ENCODE data around the gene CRELD1. TPM values are rescaled to one million over a fixed set of nuclear protein-coding genes. Genes with fewer than 3 reads are reported as not detected.

CRELD1 gene
- total RNA-seq, 1 experiment from 2014 or later: 18.7 TPM

DNA sequence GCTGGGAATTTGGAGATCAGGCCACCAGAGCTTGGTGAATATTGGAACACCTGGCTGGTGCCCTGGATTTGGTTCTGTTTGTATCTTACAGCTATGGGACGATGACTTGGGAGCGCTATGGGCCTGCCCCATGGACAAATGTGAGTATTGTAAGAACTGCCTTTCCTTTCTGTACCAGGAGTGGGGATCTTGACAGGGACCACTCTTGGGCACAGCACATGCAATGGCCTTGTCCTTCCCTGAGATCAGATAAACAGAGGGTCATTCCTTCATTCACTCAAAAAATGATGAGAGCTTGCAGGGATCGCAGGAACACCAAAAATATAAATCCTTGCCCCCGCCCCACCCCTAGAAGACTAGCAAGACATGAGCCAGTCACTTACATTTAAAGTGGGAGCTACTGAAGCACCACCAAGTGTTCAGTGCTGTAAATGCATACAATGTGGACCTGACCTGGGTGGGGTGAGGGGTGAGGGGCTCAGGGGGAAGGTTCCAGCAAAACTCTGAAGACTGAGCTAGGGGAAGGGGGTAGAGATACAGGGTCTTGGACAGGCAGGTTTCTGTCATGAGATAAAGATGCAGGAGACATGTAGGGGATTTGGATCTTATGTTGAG is 2.7 kb upstream of the CRELD1 start:
- H2AFZ ChIP-seq (ENCODE audit: low read depth, low read length, poor library complexity, severe bottlenecking): no peak overlapping the region
- ChIA-PET RAD21 (ENCODE audit: low non-redundant PET in 1 of 2, low total read pairs in 2 of 2, uncharacterized antibody in 2 of 2, unreplicated experiment in 2 of 2) (no interaction called here), POLR2A (no interaction called here), CTCF (interaction anchor here (6.2 kb wide), 1 partner anchor 15 kb away, joined by 65 read pairs; no protein-coding TSS in a partner anchor)
- H3K9me2 ChIP-seq (ENCODE audit: insufficient read depth): no peaks in the 10 kb centered on the region
- H3K9me3 ChIP-seq (ENCODE audit: control insufficient read depth in 1 of 2, insufficient read depth in 1 of 2, low read depth in 1 of 2, low read length in 2 of 2): no peaks in the 10 kb centered on the region
- no peak overlapping the region for H3K4me2 ChIP-seq (ENCODE audit: low read length)
- H3K79me2 ChIP-seq (ENCODE audit: insufficient read depth, low read length): no peaks in the 10 kb centered on the region
- no peak for DNase-seq (ENCODE audit: low read depth, low spot score)
- no peaks in the 10 kb centered on the region for H4K20me1 ChIP-seq (ENCODE audit: insufficient read depth)
- no peak overlapping the region for H3K4me3 ChIP-seq (replicated peaks in 1 of 2; ENCODE audit: low read depth in 1 of 2, low read length in 2 of 2)
- intact Hi-C loops (cut with micrococcal nuclease): loop anchor here (5.0 kb wide), 3 partner anchors 39 to 214 kb away; partner anchors contain the start of genes JAGN1 and RPUSD3
- peaks cover 9 to 24% of the 10 kb centered on the region in 2 experiments for H3K4me1 ChIP-seq (ENCODE audit: control insufficient read depth in 1 of 2, insufficient read depth in 2 of 2, low read length in 2 of 2)
- no peak for ATAC-seq
- no TSS peak for BruUV-seq (replicated peaks)
- no peaks in the 10 kb centered on the region for H3K27me3 ChIP-seq (ENCODE audit: insufficient read depth, low read length)
- TF ChIP-seq SP1 (IDR thresholded peaks at IDR 0.05; ENCODE audit: low read depth) (no peak), ELF1 (IDR thresholded peaks at IDR 0.05; ENCODE audit: borderline replicate concordance, low read depth) (no peak), RAD21 (IDR thresholded peaks at IDR 0.05; ENCODE audit: low read depth) (peak; percentile 41; the same call in 1 of the 2 replicates), EZH2 (IDR thresholded peaks at IDR 0.05) (no peak), TCF7L2 (IDR thresholded peaks at IDR 0.05; ENCODE audit: borderline replicate concordance, extremely low read depth, insufficient read depth, insufficient read length) (no peak), CEBPB (IDR thresholded peaks at IDR 0.05; ENCODE audit: low read depth) (no peak), JUND (IDR thresholded peaks at IDR 0.05) (no peak)
- TF ChIP-seq, protein P1, sequence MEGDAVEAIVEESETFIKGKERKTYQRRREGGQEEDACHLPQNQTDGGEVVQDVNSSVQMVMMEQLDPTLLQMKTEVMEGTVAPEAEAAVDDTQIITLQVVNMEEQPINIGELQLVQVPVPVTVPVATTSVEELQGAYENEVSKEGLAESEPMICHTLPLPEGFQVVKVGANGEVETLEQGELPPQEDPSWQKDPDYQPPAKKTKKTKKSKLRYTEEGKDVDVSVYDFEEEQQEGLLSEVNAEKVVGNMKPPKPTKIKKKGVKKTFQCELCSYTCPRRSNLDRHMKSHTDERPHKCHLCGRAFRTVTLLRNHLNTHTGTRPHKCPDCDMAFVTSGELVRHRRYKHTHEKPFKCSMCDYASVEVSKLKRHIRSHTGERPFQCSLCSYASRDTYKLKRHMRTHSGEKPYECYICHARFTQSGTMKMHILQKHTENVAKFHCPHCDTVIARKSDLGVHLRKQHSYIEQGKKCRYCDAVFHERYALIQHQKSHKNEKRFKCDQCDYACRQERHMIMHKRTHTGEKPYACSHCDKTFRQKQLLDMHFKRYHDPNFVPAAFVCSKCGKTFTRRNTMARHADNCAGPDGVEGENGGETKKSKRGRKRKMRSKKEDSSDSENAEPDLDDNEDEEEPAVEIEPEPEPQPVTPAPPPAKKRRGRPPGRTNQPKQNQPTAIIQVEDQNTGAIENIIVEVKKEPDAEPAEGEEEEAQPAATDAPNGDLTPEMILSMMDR (IDR thresholded peaks at IDR 0.05 in 2 of 3, conservative IDR thresholded peaks at IDR 0.05 in 1 of 3; ENCODE audit: borderline replicate concordance in 1 of 3, insufficient read depth in 1 of 3, low read depth in 2 of 3, low read length in 2 of 3): peak in 1 of 3 experiments; percentile 23; a peak in 1 of 6 replicates
- no peak overlapping the region for H3K27ac ChIP-seq (ENCODE audit: low read depth, low read length)
- H3K9ac ChIP-seq (ENCODE audit: low read length): no peak overlapping the region
- H3K36me3 ChIP-seq (ENCODE audit: control insufficient read depth in 1 of 2, insufficient read depth in 2 of 2, low read length in 2 of 2): peaks cover 0 to 4% of the 10 kb centered on the region in 2 experiments; a peak in 1 of 4 replicates

Measured in HCT116 (cell line).